Esophagus squamous epithelium (tissue), 4 donors: ENCODE measurements around the gene STN1.

Source experiments
- POLR2A ChIP-seq, 4 donors: fragments of 450-650 bp; IDR thresholded peaks; one replicate each; pipeline ENCODE4 v1.6.1; 2017; ENCODE audit warnings: antibody characterized with exemption in 4 of 4, mild to moderate bottlenecking in 4 of 4, moderate library complexity in 3 of 4
- TF ChIP-seq, protein P1 (sequence below), 6 experiments: fragments of 450-650 bp in 4 of 6; fragments of 200-600 bp in 2 of 6; sonication (generic) in 2 of 6; IDR thresholded peaks; one replicate each; pipeline ENCODE4 v1.5.1; 2016 to 2019; ENCODE audit warnings: antibody characterized with exemption in 6 of 6, mild to moderate bottlenecking in 4 of 6, moderate library complexity in 4 of 6

GRCh38 chr10:103850572-103850895 lies 67.5 kb downstream of the STN1 start:
- TF ChIP-seq, protein P1, sequence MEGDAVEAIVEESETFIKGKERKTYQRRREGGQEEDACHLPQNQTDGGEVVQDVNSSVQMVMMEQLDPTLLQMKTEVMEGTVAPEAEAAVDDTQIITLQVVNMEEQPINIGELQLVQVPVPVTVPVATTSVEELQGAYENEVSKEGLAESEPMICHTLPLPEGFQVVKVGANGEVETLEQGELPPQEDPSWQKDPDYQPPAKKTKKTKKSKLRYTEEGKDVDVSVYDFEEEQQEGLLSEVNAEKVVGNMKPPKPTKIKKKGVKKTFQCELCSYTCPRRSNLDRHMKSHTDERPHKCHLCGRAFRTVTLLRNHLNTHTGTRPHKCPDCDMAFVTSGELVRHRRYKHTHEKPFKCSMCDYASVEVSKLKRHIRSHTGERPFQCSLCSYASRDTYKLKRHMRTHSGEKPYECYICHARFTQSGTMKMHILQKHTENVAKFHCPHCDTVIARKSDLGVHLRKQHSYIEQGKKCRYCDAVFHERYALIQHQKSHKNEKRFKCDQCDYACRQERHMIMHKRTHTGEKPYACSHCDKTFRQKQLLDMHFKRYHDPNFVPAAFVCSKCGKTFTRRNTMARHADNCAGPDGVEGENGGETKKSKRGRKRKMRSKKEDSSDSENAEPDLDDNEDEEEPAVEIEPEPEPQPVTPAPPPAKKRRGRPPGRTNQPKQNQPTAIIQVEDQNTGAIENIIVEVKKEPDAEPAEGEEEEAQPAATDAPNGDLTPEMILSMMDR (IDR thresholded peaks at IDR 0.05): no peak
- no peak for TF ChIP-seq POLR2A (IDR thresholded peaks at IDR 0.05)
